KOPT-K1 (cell line): ENCODE data around the gene MPZL3.
A peak's percentile ranks its signal among the peaks of the same experiment; 100 is the strongest.

ENCODE experiments used
- H3K27ac ChIP-seq: fragments of 200-600 bp; sonication (generic); 2 replicates; pipeline ENCODE4 v1.5.1; 2016; ENCODE audit warnings: antibody characterized with exemption, mild to moderate bottlenecking, low read depth, low read length; ENCODE audit not compliant: poor library complexity, severe bottlenecking
- H3K36me3 ChIP-seq: fragments of 200-600 bp; sonication (generic); 2 replicates; pipeline ENCODE4 v1.5.1; 2017; ENCODE audit warnings: antibody characterized with exemption, mild to moderate bottlenecking, low read length, moderate library complexity; ENCODE audit not compliant: insufficient read depth
- H3K9me3 ChIP-seq: fragments of 200-600 bp; sonication (generic); 2 replicates; pipeline ENCODE4 v1.5.1; 2017; ENCODE audit warnings: antibody characterized with exemption, low read length, mild to moderate bottlenecking; ENCODE audit not compliant: insufficient read depth, poor library complexity, severe bottlenecking

The MPZL3 gene

DNA sequence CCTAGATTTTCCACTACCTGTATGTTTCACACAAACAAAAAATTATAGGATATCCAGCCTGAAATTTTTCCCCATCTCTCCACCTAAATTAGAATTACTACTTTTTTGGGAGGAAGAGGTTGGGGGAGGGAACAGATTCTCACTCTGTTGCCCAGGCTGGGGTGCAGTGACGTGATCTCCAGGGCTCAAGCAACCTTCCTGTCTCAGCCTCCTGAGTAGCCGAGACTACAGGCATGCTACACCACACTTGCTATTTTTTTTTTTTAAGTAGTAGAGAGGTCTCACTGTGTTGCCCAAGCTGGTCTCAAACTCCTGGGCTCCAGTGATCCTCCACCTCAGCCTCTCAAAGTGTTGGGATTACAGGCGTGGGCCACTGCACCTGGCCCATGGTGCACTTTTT, 36.9 kb downstream of the MPZL3 start:
- H3K9me3 ChIP-seq, result no peaks in the 10 kb centered on the region
- no peaks in the 10 kb centered on the region for H3K36me3 ChIP-seq
- no peak overlapping the region for H3K27ac ChIP-seq

DNA sequence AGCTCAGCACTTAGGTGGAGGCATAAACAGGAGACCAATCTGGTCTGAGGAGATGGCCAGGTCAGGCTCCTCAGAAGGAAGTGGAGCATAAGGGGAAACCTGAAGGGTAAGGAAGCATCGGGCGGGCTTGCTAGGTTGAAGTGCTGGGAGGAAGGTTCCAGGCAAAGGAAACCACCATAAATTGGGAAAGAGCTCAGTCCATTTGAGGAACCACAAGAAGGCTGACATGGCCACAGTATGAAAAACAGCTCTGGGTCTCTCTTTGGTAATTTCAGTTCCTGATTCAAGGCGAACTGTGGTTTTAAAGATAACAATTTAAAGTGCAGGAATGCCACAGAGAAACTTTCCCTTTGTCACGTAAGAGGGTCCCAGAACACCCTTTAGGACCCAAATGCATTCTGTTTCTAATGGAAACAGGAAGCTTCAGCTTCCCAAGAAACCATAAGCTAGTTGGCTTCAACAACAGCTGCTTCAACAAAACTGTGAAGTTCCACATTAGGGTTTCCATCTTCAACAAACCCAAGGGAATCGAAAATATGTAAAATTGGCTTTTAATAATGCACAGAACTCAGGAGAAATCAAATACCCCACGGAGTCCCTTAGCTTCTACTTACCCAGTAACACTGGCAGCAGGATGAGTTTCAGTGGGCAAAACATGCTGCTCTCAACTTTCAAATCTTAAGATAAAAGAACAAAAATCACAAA, 37.8 kb downstream of the MPZL3 start:
- Histone ChIP-seq H3K36me3 (no peaks in the 10 kb centered on the region), H3K27ac (no peak overlapping the region), H3K9me3 (no peaks in the 10 kb centered on the region)

DNA sequence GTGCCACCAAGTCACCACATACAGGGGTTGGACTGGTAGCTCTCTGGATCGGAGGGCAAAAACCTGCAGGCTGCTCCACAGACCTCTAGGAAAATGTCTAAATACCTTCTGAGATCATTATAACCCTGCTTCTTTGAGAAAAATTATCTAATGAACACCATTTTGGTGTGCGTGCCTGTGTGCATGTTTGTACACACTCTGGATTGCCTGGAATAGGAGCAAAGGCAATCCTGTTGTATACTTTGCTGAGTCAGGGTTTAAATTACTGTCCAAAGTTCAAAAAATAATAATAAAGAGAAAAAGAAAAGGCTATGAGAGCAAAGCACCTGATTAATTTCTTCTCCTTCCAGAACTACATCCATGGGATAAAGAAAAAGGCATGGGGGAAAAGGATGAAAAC, 38.4 kb downstream of the MPZL3 start:
- Histone ChIP-seq H3K9me3 (no peaks in the 10 kb centered on the region), H3K27ac (no peak overlapping the region), H3K36me3 (no peaks in the 10 kb centered on the region)

DNA sequence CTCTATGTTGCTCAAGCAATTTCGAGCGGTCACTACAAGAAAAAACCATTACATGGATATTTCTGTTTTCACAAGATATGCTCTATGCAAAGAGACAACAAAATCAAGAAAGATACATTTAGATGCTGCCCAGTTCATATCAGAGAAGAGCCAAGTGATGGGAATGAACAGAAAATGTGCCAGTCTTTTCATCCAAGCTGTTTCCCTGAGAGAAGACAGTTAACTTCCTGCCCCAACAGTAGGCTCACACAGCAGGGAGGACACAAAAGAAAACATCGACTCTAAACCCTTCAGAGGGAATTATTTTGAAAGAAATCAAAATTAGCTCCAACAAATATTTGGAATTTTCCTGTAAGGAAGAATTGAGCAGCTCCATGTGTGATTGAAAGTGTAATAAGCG, 39.0 kb downstream of the MPZL3 start:
- H3K27ac ChIP-seq, result no peak overlapping the region
- H3K36me3 ChIP-seq, result no peaks in the 10 kb centered on the region
- H3K9me3 ChIP-seq, result no peaks in the 10 kb centered on the region

DNA sequence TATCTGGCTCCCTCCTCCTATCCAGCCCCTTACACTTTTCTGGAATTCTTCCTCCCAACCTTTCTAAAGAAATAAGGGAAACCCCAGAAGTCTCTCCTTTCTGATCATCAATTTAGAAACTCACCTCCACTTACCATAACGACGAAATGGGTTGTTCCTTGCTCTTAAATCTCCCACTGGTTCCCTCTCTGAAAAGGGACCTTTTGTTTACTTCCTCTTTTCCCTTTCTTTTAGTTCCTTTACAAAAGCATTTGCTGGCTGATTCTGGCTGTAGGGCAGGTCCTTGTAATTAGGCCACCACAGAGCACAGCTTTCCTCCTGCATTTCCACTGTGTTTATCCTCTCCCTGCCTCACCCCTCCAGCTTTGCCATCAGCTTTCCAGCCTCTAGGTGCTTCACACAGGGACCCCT, 39.4 kb downstream of the MPZL3 start:
- Histone ChIP-seq H3K9me3 (no peaks in the 10 kb centered on the region), H3K27ac (no peak overlapping the region), H3K36me3 (no peaks in the 10 kb centered on the region)

DNA sequence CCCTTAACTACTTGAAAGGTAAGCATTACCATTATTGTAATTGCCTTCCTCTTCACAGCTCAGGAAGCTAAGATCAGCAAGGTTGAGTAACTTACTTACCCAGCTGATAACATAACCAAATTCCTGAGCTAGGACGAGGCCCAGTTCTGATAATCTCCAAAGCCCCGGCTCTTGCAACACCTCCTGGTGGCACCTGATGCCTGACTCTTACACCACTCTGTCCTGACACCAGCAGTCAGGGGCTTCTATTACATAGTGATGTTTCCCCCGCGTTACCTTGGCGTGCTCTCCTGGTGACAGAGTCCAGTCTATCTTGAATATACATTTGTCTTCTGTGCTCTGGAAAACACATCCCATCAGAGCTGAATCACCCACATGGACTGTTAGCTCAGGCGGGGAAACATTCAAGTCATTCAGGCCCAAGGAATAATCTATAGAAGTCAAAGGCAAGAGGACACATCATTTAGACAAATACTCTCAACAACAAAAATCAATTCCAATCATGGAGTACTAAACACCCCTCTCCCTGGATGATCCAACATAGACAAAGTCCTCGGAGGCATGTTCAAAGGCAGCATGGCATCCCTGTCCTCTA, 39.9 kb downstream of the MPZL3 start:
- H3K36me3 ChIP-seq, result no peaks in the 10 kb centered on the region
- H3K27ac ChIP-seq, result no peak overlapping the region
- H3K9me3 ChIP-seq, result no peaks in the 10 kb centered on the region

DNA sequence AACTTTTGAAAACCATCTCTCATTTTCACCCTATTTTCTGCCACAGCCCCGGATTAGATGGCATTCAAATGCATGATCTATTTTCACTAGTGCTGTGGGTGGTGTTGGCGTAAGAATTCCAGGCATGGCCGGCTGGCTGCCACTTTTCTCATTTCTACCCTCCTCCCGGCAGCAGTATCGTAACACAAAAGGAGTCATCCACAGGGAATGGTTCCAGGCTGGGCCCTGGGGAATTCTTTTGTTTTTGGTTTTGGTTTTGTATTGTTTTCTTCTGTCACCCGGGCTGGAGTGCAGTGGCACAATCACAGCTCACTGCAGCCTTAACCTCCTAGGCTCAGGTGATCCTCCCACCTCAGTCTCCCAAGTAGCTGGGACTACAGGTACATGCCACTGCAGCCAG, 41.2 kb downstream of the MPZL3 start:
- no peaks in the 10 kb centered on the region for H3K36me3 ChIP-seq
- H3K27ac ChIP-seq, result no peak overlapping the region
- no peaks in the 10 kb centered on the region for H3K9me3 ChIP-seq

DNA sequence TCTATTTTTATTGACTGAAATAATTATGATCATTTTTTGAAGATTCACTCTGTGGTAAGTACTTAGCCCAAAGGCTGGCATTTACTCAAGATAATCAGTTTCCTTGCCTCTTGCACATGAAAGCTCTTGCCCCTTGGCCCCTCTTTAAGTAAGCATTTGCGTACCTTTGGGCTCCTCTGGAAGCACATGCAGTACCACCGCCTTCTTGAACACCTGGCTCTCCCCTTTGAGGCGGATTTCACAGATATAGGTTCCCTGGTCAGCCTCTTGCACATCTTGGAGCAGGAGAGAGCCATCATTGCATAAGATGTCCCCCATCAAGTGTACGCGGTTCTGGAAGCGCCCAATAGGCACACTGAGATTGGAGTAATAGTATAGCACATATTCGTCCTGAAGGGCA, 41.8 kb downstream of the MPZL3 start:
- Histone ChIP-seq H3K9me3 (no peaks in the 10 kb centered on the region), H3K27ac (no peak overlapping the region), H3K36me3 (no peaks in the 10 kb centered on the region)

DNA sequence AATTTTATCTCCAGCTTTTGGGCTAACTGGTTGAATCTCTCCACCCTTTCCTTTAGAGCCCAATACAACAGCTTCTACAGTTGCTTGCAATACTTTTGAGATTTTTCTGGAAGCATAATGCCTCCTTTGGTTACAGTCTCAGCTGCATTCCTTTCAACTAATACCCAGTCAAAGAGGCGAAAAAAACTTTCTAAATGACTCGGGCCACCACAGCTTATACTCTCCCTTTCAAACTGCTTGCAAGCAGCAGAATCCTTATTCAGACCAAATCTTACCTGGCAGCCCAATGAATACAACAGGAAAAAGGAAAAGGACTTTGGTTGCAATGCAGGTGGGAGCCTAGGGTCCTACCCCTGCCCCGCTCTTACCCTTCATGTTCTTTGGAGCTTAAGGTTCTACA, 43.1 kb downstream of the MPZL3 start:
- no peaks in the 10 kb centered on the region for H3K36me3 ChIP-seq
- no peaks in the 10 kb centered on the region for H3K9me3 ChIP-seq
- no peak overlapping the region for H3K27ac ChIP-seq

DNA sequence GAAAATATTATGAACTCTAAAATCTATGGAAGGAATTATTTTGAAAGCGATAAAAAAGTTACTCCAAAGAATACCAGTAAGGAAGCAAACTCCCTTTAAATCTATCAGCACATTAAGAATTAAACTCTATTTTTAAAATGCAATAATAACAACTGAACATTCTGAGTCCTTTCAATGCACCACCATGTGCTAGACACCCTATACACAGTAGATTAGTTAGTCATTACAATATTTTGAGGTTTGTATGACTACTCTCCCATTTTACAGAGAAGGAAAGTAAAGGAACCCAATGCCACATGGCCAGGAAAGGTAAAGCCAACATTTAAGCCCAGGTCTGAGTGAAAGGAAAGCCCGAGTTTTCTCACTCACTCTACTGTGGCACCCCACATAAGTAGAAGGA, 45.1 kb downstream of the MPZL3 start:
- H3K9me3 ChIP-seq, result no peaks in the 10 kb centered on the region
- no peak overlapping the region for H3K27ac ChIP-seq
- no peaks in the 10 kb centered on the region for H3K36me3 ChIP-seq

DNA sequence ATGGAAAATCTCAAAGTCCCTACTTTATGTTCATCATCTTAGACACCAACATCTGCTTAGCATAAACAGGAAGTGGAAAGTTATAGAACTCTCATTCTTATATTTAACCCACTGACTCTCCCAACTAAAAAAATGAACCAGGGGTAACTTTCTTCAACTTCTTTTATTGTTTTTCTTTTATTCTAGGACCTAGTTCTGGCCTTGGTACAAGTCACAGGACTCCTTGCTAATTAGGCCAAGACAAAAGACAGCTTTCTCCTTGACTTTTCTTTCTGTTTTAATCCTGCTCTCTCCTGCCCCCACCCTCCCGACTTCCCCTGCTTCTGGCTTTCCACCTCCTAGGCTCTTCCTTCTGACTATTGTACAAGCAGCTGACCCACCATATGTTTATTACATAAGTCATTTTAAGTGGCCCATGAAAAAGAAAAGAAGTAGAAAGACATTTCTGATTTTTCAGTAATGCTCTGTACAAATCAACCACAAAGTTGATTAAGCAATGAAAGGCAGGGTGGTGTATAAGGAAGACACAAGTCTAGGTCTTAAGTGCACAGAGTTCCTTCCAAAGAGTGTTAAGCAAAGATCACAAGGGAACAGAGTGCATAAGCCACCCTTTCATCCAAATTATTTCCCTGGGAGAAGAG, 45.7 kb downstream of the MPZL3 start:
- H3K9me3 ChIP-seq, result no peaks in the 10 kb centered on the region
- no peaks in the 10 kb centered on the region for H3K36me3 ChIP-seq
- H3K27ac ChIP-seq, result peak overlapping the region; percentile 9

DNA sequence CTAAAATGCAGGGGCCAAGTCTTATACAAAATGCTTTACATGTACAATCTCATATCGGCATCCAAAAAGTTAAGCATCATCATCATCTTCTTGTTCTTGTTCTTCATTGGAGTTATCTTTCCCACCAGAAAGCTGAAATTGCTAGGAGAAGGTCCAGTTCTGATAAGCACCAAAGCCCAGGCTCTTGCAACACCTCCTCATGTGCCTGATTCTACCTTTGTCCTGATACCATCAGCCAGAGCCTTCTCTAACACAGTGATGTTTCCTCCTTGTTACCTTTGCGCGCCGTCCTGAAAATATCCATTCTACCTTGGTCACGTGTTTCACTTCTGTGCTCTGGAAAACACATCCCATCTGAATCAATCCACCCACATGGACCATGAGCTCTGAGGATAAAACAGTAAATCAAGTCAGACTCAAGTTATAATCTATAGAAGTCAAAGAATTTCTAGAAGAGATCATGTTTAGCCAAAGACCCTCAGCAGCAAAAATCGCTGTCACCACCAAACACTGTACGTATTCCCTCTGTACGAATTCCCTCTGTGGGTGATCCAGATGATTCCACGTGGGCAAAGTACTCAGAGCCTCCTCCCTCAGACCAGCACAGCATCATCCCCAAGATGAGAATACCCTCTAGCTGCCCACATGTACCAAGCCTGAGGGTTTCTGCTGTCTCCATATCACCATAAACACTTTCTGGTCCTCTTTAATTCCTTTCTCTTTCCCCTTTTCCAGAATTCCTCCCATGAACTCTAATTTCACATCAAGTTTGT, 46.4 kb downstream of the MPZL3 start:
- no peak overlapping the region for H3K27ac ChIP-seq
- H3K36me3 ChIP-seq, result no peaks in the 10 kb centered on the region
- H3K9me3 ChIP-seq, result no peaks in the 10 kb centered on the region

DNA sequence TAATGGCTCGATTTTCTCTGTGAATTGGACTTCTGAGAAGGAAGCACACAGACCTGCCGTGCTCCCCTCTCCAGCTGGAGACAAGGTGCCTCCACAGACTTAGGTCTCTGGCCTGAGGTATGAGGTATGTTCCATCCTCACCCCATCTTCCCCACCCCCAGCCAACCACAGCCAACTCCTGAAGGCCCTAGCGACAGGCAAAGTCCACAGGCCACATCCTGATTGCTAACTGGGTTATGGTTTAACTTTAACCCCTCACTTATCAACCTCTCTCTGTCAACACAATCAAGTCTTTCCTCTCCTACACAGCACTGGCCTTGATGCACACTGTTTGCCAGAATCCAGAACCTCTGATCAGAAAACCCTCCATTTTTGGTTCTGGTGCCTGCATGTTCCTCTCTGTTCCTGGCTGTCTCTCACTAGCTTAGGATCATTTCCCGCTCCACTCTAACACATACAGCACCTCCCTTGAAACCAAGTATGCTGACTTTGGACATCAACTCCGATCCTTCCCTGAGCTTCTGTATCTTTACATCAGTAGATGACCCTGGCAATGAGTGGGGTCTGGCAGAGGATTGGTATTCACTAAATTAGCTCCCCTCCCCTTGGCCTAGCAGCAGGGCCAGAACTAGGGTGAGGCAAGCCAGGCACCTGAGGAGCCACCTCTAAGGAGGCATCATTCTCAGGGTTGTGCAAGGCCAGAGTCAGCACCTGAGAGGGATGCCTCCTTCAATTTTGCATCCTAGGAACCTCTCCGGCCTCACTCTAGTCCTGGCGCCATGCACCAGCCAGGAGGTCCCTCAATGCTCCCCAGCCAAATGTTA, 49.4 kb downstream of the MPZL3 start:
- Histone ChIP-seq H3K27ac (peak overlapping the region; percentile 26), H3K9me3 (no peaks in the 10 kb centered on the region)

DNA sequence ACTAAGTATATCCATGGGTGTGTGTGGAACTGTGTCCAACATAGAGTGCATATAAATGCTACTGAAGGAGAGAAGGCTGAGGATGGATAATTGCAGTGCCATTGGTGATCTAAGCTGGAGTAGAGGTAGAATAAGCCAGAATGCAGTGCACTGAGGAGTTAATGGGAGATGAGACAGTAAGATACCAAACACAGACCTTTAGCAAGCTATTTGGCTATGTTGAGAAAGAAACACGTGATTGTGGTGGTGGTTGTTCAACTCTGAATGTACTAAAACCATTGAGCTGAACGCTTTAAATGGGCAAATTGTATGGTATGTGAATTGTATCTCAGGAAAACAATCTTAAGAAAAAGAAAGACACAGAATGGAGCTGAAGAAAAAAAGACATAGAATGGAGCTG, 50.2 kb downstream of the MPZL3 start:
- Histone ChIP-seq H3K27ac (peak overlapping the region; percentile 26), H3K36me3 (no peaks in the 10 kb centered on the region), H3K9me3 (no peaks in the 10 kb centered on the region)

More for the DNA sequence above, 49.4 kb downstream of the MPZL3 start:
- no peaks in the 10 kb centered on the region for H3K36me3 ChIP-seq
